CD4-positive, alpha-beta memory T cell (primary cell): ENCODE results near the gene RBM8A. TPM values are rescaled to one million over a fixed set of nuclear protein-coding genes. Genes with fewer than 3 reads are reported as not detected.

Experiments used
- CTCF ChIA-PET: fragments of 350-600 bp; sonication (Branson Sonifier 250); formaldehyde crosslinking; loops from one replicate; lab custom pipeline; 2021; ENCODE audit warnings: inconsistent platforms; ENCODE audit not compliant: partially characterized antibody; lab: Charles Lee
- POLR2A ChIA-PET: fragments of 350-600 bp; sonication (Branson Sonifier 250); formaldehyde crosslinking; loops from one replicate; lab custom pipeline; 2021; ENCODE audit not compliant: partially characterized antibody; lab: Charles Lee
- DNase-seq, 5 donors: peaks; one replicate each; pipeline versions ENCODE4 v3.0.0 to v3.0.0-alpha.2; 2020 to 2022; ENCODE audit warnings: mixed read lengths in 1 of 5
- H3K27ac ChIP-seq: one replicate; pipeline ENCODE4 v1.7.0; 2013; ENCODE audit warnings: low read depth, low read length
- H3K27me3 ChIP-seq: 2 replicates; pipeline ENCODE4 v1.7.0; 2013; ENCODE audit warnings: mild to moderate bottlenecking, low read length, moderate library complexity; ENCODE audit not compliant: insufficient read depth
- H3K36me3 ChIP-seq: 2 replicates; pipeline ENCODE4 v1.7.0; 2013; ENCODE audit warnings: mild to moderate bottlenecking, low read length, moderate library complexity; ENCODE audit not compliant: insufficient read depth
- H3K4me1 ChIP-seq: 2 replicates; pipeline ENCODE4 v1.7.0; 2013; ENCODE audit warnings: mild to moderate bottlenecking, low read length, moderate library complexity; ENCODE audit not compliant: insufficient read depth
- H3K4me3 ChIP-seq, 2 donors: one replicate each; pipeline ENCODE4 v1.7.0; 2013; ENCODE audit warnings: low read length in 2 of 2, mild to moderate bottlenecking in 1 of 2
- H3K9me3 ChIP-seq, 2 donors: one replicate each; pipeline ENCODE4 v1.7.0; 2013; ENCODE audit warnings: low read length in 2 of 2, control low read depth in 1 of 2; ENCODE audit not compliant: control insufficient read depth in 1 of 2
- H3K27ac Mint-ChIP-seq, 7 donors: one replicate each; pipeline ENCODE4 v1.8.0; 2020 to 2021; ENCODE audit warnings: mixed read lengths in 7 of 7, mild to moderate bottlenecking in 6 of 7, inconsistent platforms in 3 of 7, moderate library complexity in 3 of 7
- H3K27me3 Mint-ChIP-seq, 2 donors: one replicate each; pipeline ENCODE4 v1.8.0; 2020 to 2021; ENCODE audit warnings: mixed read lengths in 2 of 2
- H3K36me3 Mint-ChIP-seq, 2 donors: one replicate each; pipeline ENCODE4 v1.8.0; 2020 to 2021; ENCODE audit warnings: mixed read lengths in 2 of 2, inconsistent platforms in 1 of 2, mild to moderate bottlenecking in 1 of 2
- H3K4me1 Mint-ChIP-seq, 4 donors: one replicate each; pipeline ENCODE4 v1.8.0; 2020 to 2021; ENCODE audit warnings: mixed read lengths in 4 of 4, mild to moderate bottlenecking in 1 of 4
- H3K4me3 Mint-ChIP-seq, 8 donors: one replicate each; pipeline ENCODE4 v1.8.0; 2020 to 2021; ENCODE audit warnings: mixed read lengths in 8 of 8, mild to moderate bottlenecking in 7 of 8, moderate library complexity in 6 of 8, inconsistent platforms in 3 of 8
- H3K9me3 Mint-ChIP-seq, 8 donors: one replicate each; pipeline ENCODE4 v1.8.0; 2020 to 2021; ENCODE audit warnings: mixed read lengths in 8 of 8, mild to moderate bottlenecking in 5 of 8, inconsistent platforms in 3 of 8, moderate library complexity in 1 of 8
- intact Hi-C: fragments of 100-400 bp; cut with micrococcal nuclease; formaldehyde crosslinking; loops from one replicate; pipeline ENCODE4 v1.15.1; 2023
- polyA plus RNA-seq, 2 donors: library from polyadenylated mRNA; unstranded; fragments of 300-500 nt; fragmentation: Illumina TruSeq; gene quantifications; one replicate each; pipeline ENCODE4 v1.2.3, GENCODE V29; 2021
- total RNA-seq, 2 experiments: library from RNA; stranded (reverse); gene quantifications; one replicate each; pipeline ENCODE4 v1.2.3, GENCODE V29; 2021

Gene RBM8A
- total and polyA plus RNA-seq, 4 experiments from 2014 or later = 116 to 169 (median 126) TPM

- H3K4me1 ChIP-seq = peaks cover 53% of the 10 kb centered on the region
- DNase-seq = no peak
- CTCF ChIA-PET = interaction anchor here (1.1 kb wide), 1 partner anchor 8 kb away, joined by 4 read pairs; no protein-coding TSS in a partner anchor
- H3K36me3 ChIP-seq = peaks cover 12% of the 10 kb centered on the region
- H3K27me3 ChIP-seq = no peaks in the 10 kb centered on the region
- no peaks in the 10 kb centered on the region for H3K9me3 ChIP-seq
- H3K4me3 Mint-ChIP-seq = peak overlapping the region in 2 of 8 donors; percentile 6 to 17
- peaks cover 26 to 50% of the 10 kb centered on the region in 2 donors for H3K36me3 Mint-ChIP-seq
- peaks cover 44 to 68% (median 50%) of the 10 kb centered on the region in 4 donors for H3K4me1 Mint-ChIP-seq
- H3K27me3 Mint-ChIP-seq = no peaks in the 10 kb centered on the region
- H3K27ac ChIP-seq = no peak overlapping the region
- H3K4me3 ChIP-seq = no peak overlapping the region
- POLR2A ChIA-PET = interaction anchor here (1.0 to 3.1 kb wide), 6 partner anchors 12 to 89 kb away, joined by 3 to 9 read pairs (median 5); partner anchors contain the start of genes ANKRD34A, PEX11B, POLR3GL and RBM8A
- H3K9me3 Mint-ChIP-seq = no peaks in the 10 kb centered on the region
- H3K27ac Mint-ChIP-seq = peak overlapping the region; percentile 3 to 86 (median 67)
- intact Hi-C loops = no loop called here
Observed at GRCh38 chr1:145949219-145949618, 21.9 kb upstream of the RBM8A start.

GRCh38 chr1:145947551-145947950 lies 20.3 kb upstream of the RBM8A start:
- Mint-ChIP-seq H3K9me3 (no peaks in the 10 kb centered on the region), H3K27ac (peak overlapping the region in 2 of 7 donors; percentile 46 to 55), H3K27me3 (no peaks in the 10 kb centered on the region), H3K4me3 (no peak overlapping the region), H3K36me3 (peaks cover 34 to 63% of the 10 kb centered on the region in 2 donors), H3K4me1 (peaks cover 34 to 61% (median 38%) of the 10 kb centered on the region in 4 donors)
- peaks cover 43% of the 10 kb centered on the region for H3K4me1 ChIP-seq
- intact Hi-C loops = no loop called here
- CTCF ChIA-PET = no interaction called here
- no peaks in the 10 kb centered on the region for H3K27me3 ChIP-seq
- H3K27ac ChIP-seq = no peak overlapping the region
- POLR2A ChIA-PET = interaction anchor here (1.1 to 3.1 kb wide), 2 partner anchors 11 to 16 kb away, joined by 4 to 9 read pairs; partner anchors contain the start of genes ANKRD34A, LIX1L and POLR3GL
- DNase-seq = no peak
- H3K36me3 ChIP-seq = peaks cover 23% of the 10 kb centered on the region
- H3K9me3 ChIP-seq = no peaks in the 10 kb centered on the region
- H3K4me3 ChIP-seq = no peak overlapping the region

GRCh38 chr1:145946477-145946986 lies 19.2 kb upstream of the RBM8A start:
- Histone ChIP-seq H3K36me3 (peaks cover 30% of the 10 kb centered on the region), H3K9me3 (no peaks in the 10 kb centered on the region), H3K4me1 (peaks cover 35% of the 10 kb centered on the region), H3K27me3 (no peaks in the 10 kb centered on the region), H3K4me3 (no peak overlapping the region), H3K27ac (no peak overlapping the region)
- ChIA-PET CTCF (interaction anchor here (0.6 to 1.6 kb wide), 3 partner anchors 17 to 78 kb away, joined by 3 read pairs; partner anchors contain the start of genes ANKRD34A and POLR3GL), POLR2A (interaction anchor here (2.1 kb wide), 1 partner anchor 18 kb away, joined by 5 read pairs; the partner anchor contains the start of genes ANKRD34A and POLR3GL)
- Mint-ChIP-seq H3K27me3 (no peaks in the 10 kb centered on the region), H3K36me3 (peaks cover 35 to 64% of the 10 kb centered on the region in 2 donors), H3K9me3 (no peaks in the 10 kb centered on the region), H3K27ac (peak overlapping the region in 3 of 7 donors; percentile 0 to 76 (median 25)), H3K4me3 (no peak overlapping the region), H3K4me1 (peaks cover 26 to 51% (median 30%) of the 10 kb centered on the region in 4 donors)
- intact Hi-C loops = no loop called here
- no peak for DNase-seq

GRCh38 chr1:145944532-145944931 lies 17.2 kb upstream of the RBM8A start:
- H3K36me3 ChIP-seq = peaks cover 34% of the 10 kb centered on the region
- peaks cover 30 to 64% of the 10 kb centered on the region in 2 donors for H3K36me3 Mint-ChIP-seq
- POLR2A ChIA-PET = interaction anchor here (2.1 to 2.7 kb wide), 2 partner anchors 17 to 26 kb away, joined by 6 to 13 read pairs; partner anchors contain the start of genes PEX11B and RBM8A

GRCh38 chr1:145942871-145943270 lies 15.6 kb upstream of the RBM8A start:
- H3K27ac ChIP-seq = no peak overlapping the region
- no peaks in the 10 kb centered on the region for H3K9me3 ChIP-seq
- CTCF ChIA-PET = interaction anchor here (1.9 kb wide), 1 partner anchor 34 kb away, joined by 5 read pairs; no protein-coding TSS in a partner anchor
- peaks cover 7 to 17% (median 8%) of the 10 kb centered on the region in 4 donors for H3K4me1 Mint-ChIP-seq
- H3K36me3 ChIP-seq = peaks cover 34% of the 10 kb centered on the region
- intact Hi-C loops = no loop called here
- no peaks in the 10 kb centered on the region for H3K27me3 ChIP-seq
- no peaks in the 10 kb centered on the region for H3K27me3 Mint-ChIP-seq
- H3K4me1 ChIP-seq = peaks cover 2% of the 10 kb centered on the region
- no peak overlapping the region for H3K4me3 ChIP-seq
- POLR2A ChIA-PET = interaction anchor here (1.3 to 2.7 kb wide), 4 partner anchors 11 to 34 kb away, joined by 3 to 13 read pairs (median 4); partner anchors contain the start of gene RBM8A
- H3K27ac Mint-ChIP-seq = peak overlapping the region in 3 of 7 donors; percentile 41 to 80 (median 42)
- H3K4me3 Mint-ChIP-seq = peak overlapping the region in 1 of 8 donors; percentile 63
- DNase-seq = no peak
- H3K9me3 Mint-ChIP-seq = no peaks in the 10 kb centered on the region
- peaks cover 25 to 59% of the 10 kb centered on the region in 2 donors for H3K36me3 Mint-ChIP-seq

More at GRCh38 chr1:145944532-145944931, 17.2 kb upstream of the RBM8A start:
- no peak for DNase-seq
- Mint-ChIP-seq H3K27me3 (no peaks in the 10 kb centered on the region), H3K4me1 (peaks cover 15 to 33% (median 17%) of the 10 kb centered on the region in 4 donors), H3K27ac (peak overlapping the region in 4 of 7 donors; percentile 3 to 42 (median 9)), H3K4me3 (no peak overlapping the region), H3K9me3 (no peaks in the 10 kb centered on the region)
- H3K4me1 ChIP-seq = peaks cover 16% of the 10 kb centered on the region
- no peaks in the 10 kb centered on the region for H3K27me3 ChIP-seq
- no peaks in the 10 kb centered on the region for H3K9me3 ChIP-seq
- intact Hi-C loops = no loop called here
- CTCF ChIA-PET = interaction anchor here (0.7 to 1.6 kb wide), 3 partner anchors 17 to 99 kb away, joined by 3 to 5 read pairs (median 3); partner anchors contain the start of genes NUDT17 and RBM8A
- no peak overlapping the region for H3K4me3 ChIP-seq
- H3K27ac ChIP-seq = no peak overlapping the region

GRCh38 chr1:145942405-145942804 lies 15.1 kb upstream of the RBM8A start:
- Histone ChIP-seq H3K4me1 (no peaks in the 10 kb centered on the region), H3K27me3 (no peaks in the 10 kb centered on the region), H3K9me3 (no peaks in the 10 kb centered on the region), H3K4me3 (no peak overlapping the region), H3K27ac (no peak overlapping the region), H3K36me3 (peaks cover 33% of the 10 kb centered on the region)
- Mint-ChIP-seq H3K36me3 (peaks cover 25 to 62% of the 10 kb centered on the region in 2 donors), H3K27me3 (no peaks in the 10 kb centered on the region), H3K4me3 (no peak overlapping the region), H3K9me3 (no peaks in the 10 kb centered on the region), H3K27ac (peak overlapping the region in 3 of 7 donors; percentile 25 to 45 (median 42)), H3K4me1 (peaks cover 6 to 17% (median 8%) of the 10 kb centered on the region in 4 donors)
- intact Hi-C loops = no loop called here
- POLR2A ChIA-PET = interaction anchor here (1.3 to 2.7 kb wide), 3 partner anchors 10 to 35 kb away, joined by 3 to 13 read pairs (median 5); partner anchors contain the start of gene RBM8A
- no peak for DNase-seq
- CTCF ChIA-PET = interaction anchor here (1.9 kb wide), 1 partner anchor 35 kb away, joined by 5 read pairs; no protein-coding TSS in a partner anchor

GRCh38 chr1:145937436-145937835 lies 10.2 kb upstream of the RBM8A start:
- Histone ChIP-seq H3K9me3 (no peaks in the 10 kb centered on the region), H3K36me3 (peaks cover 26% of the 10 kb centered on the region), H3K27ac (no peak overlapping the region), H3K4me3 (no peak overlapping the region), H3K27me3 (no peaks in the 10 kb centered on the region), H3K4me1 (peaks cover 16% of the 10 kb centered on the region)
- no peak for DNase-seq
- Mint-ChIP-seq H3K4me1 (peaks cover 10 to 20% (median 13%) of the 10 kb centered on the region in 4 donors), H3K9me3 (no peaks in the 10 kb centered on the region), H3K27me3 (no peaks in the 10 kb centered on the region), H3K27ac (peak overlapping the region in 1 of 7 donors; percentile 70), H3K4me3 (no peak overlapping the region), H3K36me3 (peaks cover 32 to 53% of the 10 kb centered on the region in 2 donors)
- ChIA-PET POLR2A (interaction anchor here (1.6 to 2.0 kb wide), 3 partner anchors 10 to 18 kb away, joined by 5 to 16 read pairs (median 9); partner anchors contain the start of genes PEX11B and RBM8A), CTCF (interaction anchor here (1.6 kb wide), 1 partner anchor 92 kb away, joined by 3 read pairs; the partner anchor contains the start of gene NUDT17)
- intact Hi-C loops = no loop called here
